NCI-H146 treated with DMSO at 0.1 percent for 48 hours (cell line): Measurements from ENCODE around the gene ZNF577.
A peak's percentile ranks its signal among the peaks of the same experiment; 100 is the strongest.
"Not testable (repeated sequence)": the region's sequence is repeated elsewhere in the genome, so short reads cannot be mapped to it uniquely, and the experiment has no call there.

Experiments used
- DNase-seq: peaks from one replicate; lab custom pipeline; 2025; ENCODE audit not compliant: unreplicated experiment; lab: John Stamatoyannopoulos, UW

The ZNF577 gene

DNA sequence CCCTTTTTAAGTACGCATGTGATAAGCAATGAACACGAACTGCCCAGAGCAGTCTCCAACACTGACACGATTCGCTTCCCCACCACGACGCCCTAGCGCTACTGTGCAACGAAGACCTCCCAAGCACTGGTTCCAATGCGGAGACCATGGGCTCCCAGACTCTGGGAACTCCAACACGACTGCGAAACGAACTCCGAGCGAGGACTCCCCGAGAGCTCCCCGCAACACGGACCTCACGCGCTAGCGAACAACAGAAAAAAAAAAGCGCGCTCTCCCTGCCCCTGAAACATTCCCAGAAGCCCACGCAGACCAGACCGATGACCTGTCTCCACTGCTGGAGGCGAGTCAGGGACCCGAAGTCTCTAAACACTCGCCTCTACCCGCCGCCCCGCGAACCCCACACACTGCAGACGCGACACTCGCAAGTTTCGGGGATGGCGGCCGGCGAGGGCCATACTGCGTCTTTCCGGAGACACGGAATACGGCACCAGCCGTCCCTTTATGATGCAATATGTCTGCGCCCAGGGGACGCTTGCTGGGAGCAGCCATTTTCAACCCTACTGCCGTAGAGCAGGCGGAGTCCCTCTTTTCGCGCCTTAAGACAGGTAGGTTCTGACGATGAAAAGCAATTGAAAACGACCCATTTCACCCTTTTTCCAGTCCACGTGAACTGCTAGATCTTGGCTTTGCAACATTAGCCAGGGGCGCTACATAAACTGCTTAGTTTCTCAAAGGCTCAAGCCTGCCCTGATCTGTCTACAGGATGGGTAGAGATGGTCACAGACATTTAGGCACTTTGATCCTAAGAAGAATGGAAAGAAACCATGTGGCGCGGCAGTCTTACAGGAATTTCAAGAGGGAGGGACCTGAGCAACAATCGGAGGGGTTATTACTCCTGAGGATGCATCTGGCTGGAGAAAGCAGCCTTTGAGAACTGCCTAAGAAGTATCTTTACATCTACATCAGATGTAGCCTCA is at the start of gene ZNF577:
Gene ZNF577 (minus strand): TSS at position 430 of the 977 bp plus-strand sequence. CDS start 7,569 bp downstream, outside the sequence.
- DNase-seq: no peak

DNA sequence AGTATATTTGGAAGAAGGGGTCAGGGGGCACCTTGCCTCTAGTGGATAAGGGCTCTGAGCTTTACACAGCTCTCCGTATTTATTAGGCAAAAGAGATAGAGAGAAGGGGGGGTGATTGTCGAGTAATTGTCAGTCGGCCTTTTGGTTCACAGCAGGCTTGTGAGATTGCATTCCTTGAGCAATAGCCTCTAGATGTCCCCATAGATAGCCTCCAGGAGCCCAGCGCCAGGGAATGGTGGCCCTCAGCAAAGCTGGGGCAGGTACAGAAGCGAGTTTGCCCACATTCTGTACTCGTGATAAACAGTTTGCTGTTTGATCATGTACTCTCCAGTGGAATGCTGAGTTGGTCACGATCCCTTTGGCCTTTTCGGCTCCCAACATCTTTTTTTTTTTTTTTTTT is 44.2 kb upstream of the ZNF577 start:
- no peak for DNase-seq

DNA sequence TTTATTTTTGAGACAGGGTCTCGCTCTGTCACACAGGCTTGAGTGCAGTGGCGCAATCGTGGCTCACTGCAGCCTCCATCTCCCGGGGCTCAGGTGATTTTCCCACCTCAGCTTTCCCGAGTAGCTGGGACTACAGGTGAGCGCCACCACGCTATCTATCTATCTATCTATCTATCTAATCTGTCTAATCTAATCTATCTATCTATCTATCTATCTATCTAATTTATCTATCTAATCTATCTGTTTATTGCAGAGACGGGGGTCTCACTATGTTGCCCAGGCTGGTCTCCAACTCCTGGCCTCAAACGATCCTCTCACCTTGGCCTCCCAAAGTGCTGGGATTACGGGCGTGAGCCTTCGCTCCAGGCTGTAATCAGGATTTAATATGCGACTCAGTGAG is 40.1 kb upstream of the ZNF577 start:
- no peak for DNase-seq

DNA sequence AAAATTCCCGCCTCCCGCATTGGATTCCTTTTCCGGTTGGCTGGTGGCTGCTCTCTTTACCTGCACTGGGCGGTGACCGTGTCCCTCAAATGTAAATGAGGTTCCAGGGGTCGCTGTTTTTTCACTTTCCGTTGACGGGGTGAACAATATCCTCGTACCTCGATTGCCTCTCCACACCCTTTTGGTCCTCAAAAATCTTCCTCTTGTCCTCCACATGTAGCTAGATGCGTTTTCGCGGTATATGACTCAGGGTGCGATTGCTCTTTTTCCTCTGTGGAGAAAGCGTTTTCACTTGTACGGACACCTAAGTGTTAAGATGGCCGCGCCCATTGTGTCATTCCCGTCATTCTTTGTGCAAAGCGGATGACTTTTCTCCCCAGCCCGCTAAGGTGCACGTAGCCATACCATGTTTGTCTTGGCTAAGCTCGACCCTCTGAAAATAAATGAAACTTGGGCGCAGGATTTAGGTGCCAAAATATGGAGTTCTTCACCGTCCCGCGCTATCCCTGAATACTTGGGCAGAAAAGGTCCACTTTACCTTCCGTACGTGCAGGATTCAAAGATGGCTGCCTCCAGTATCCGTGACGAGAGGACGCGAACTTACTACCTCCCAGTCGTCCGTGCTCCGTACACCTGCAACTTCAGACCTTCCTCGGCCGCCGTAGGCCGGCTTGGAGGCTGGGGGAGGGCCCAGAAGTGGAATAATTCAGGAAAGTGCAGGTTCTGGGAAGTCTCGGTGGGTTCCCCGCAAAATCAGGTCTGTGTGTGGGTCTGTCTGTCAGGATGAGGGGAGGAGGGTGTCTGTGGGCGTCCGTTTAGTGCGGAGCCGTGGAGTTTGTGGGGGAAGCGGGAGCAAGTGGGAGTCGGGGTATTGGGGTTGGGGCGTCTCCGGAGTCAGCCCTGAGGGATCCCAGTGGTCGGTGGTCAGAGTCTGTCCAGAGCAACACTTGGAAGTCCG is 39.3 kb upstream of the ZNF577 start, which contains the start of gene ZNF613:
Gene ZNF613 (plus strand): TSS at position 689 of the 958 bp plus-strand sequence. CDS start 8,749 bp downstream, outside the sequence.
- peak; percentile 96 for DNase-seq

DNA sequence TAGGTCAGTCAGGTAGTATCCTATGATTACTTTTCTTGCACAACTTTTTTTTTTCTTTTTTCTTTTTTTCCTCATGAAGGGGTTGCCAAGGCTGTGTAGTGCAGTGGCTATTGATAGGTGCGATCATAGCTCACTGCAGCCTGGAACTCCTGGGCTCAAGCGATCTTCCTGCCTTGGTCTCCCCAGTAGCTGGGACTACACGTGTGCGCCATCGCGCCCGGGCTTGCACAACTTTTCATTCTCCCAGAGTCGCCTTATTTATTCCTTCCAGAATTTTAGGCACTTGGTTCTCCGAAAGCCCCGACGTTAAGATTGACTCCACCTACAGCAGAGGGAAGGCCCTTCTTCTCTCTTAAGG is 38.7 kb upstream of the ZNF577 start:
- no peak for DNase-seq

DNA sequence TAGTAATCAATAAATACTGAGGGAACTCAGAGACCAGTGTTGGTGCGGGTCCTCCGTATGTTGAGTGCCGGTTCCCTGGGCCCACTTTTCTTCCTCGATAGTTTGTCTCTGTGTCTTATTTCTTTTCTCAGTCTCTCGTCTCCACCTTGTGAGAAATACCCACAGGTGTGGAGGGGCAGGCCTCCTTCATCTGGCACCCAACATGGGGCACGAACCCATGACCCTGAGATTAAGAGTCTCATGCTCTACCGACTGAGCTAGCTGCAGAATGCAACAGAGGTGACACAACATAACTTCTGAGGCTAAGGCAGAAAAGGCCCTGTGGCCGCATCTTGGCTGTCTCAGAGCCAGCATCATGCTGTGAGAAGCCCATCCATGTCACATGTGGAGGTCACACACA is 34.2 kb upstream of the ZNF577 start:
- DNase-seq: no peak

DNA sequence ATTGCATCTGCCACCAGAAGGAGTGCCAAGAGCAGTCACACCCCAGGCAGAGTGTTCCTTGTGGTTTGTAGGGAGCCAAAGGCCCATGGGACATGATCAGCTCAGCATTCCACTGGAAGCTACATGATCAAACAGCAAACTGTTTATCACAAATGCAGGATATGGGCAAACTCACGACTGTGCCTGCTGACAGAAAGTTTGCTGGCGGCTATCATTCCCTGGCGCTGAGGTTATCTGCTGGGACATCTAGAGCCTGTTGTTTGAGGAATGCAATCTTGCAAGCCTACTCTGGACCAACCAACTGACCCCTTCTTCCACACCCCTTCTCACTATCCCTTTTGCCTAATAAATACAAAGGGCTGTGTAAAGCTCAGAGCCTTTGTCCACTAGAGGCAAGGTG is 31.9 kb upstream of the ZNF577 start:
- no peak for DNase-seq

DNA sequence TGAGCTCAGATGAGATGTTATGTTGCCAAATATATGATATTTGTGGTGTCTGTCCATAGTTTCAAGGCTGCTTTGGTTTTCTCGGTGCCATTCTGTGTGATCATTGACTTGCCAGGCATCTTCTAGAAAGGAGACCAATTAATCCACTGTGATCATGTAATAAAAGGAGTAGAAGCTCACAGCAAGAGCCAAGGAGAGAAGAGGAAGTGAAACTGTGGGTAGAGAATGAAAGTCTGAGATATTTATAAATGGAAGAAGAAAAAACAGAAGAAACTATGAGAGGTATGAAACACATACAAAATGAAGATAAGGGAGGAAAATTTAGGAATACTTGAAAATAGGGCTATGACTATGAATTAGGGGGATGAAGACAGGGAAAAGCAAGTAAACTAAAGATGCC is 28.4 kb upstream of the ZNF577 start:
- DNase-seq: no peak

DNA sequence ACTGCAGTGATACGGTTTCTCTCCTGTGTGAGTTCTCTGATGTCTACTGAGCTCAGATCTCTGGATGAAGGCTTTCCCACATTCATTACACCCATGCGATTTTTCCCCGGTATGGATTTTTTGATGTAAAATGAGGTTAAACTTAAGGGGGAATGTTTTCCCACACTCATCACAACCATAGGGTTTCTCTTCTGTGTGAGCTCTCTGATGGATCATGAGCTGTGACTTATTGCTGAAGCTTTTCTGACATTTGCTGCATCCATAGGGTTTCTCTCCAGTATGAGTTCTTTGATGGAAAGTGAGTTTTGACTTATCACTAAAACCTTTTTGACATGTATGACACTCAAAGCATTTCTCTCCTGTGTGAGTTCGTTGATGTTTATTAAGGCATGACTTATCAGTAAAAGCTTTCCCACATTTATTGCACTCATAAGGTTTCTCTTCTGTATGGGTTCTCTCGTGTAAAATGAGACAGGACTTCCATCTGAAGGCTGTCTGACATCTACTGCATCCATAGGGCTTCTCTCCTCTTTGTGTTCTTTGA is 27.6 kb upstream of the ZNF577 start:
- DNase-seq: no peak

DNA sequence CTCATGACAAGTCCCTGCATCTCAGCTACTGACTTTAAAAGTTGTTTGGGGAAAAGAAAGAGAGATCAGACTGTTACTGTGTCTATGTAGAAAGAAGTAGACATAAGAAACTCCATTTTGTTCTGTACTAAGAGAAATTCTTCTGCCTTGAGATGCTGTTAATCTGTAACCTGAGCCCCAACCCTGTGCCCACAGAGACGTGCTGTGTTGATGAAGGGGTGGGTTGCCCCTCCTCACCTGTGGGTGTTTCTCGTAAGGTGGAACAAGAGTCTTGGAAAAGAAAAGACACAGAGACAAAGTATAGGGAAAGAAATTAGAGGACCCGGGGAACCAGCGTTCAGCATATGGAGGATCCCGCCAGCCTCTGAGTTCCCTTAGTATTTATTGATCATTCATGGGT is 20.2 kb upstream of the ZNF577 start:
- not testable (repeated sequence) for DNase-seq

DNA sequence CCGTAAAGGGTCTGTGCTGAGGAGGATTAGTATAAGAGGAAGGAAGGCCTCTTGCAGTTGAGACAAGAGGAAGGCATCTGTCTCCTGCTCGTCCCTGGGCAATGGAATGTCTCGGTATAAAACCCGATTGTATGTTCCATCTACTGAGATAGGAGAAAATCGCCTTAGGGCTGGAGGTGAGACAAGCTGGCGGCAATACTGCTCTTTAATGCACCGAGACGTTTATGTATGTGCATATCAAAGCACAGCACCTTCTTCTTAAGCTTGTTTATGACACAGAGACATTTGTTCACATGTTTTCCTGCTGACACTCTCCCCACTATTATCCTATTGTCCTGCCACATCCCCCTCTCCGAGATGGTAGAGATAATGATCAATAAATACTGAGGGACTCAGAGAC is 18.4 kb upstream of the ZNF577 start:
- DNase-seq: not testable (repeated sequence)

DNA sequence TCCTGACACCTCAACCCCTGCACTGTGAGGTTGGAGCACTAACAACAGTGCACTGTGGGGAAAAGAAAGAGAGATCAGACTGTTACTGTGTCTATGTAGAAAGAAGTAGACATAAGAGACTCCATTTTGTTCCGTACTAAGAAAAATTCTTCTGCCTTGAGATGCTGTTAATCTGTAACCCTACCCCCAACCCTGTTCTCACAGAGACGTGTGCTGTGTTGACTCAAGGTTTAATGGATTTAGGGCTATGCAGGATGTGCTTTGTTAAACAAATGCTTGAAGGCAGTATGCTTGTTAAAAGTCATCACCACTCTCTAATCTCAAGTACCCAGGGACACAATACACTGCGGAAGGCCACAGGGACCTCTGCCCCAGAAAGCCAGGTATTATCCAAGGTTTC is 17.9 kb upstream of the ZNF577 start:
- DNase-seq: not testable (repeated sequence)

DNA sequence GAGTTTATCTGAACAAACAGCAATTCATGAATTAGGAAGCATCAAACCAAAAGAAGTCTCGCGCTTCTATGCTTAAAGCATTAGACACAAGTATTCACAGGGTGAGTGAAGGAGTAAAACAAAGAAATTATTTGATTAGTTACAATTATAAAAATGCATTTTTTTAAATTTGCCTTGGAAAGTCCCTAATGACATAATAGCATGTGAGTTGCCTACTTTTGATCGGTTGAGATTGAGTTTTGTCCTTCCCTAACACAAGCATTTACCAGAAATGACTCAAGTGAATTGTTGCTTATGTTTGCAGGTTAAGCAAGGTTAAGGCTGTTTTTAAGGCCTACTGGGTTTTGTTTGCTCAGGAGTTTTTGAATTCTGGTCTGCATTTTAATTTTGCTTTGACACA is 17.5 kb upstream of the ZNF577 start:
- DNase-seq: no peak

DNA sequence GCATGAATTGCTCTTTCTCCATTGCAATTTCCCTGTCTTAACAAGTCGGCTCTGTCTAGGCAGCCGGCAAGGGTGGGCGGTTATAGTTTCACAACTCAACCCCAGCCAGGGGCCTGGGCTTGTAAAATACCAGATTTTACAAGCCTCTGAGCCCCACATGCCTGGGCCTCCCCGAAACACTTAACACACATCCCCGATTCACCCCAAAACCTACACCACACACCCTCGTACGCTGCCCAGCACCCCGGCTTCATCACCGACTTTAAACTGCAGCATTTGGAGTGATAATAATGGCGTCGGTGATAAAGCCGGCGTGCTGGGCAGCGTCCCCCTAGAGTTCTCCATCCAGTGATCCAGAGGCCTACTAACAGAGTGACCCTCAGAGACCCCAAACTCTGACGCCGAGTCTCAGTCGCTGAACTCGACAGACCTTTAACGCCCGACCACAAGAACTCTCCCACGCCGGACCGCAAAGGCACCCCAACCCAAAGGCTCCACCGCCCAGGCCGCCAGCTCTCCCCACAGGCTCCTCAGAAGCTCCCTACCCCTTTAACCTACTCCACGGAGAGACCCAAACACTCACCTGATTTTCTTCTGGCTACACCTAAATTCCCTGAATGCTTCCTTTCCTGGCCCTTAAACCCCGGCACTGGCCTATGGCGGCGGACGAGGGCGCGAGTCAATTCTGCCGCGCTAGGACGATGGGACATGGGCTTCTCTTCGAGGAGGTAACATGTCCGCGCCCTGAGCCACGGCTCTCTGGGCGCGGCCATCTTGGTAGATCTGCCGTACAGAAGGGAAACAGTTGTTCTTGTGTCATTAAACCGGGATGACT is 16.8 kb upstream of the ZNF577 start, which contains the start of gene ZNF649:
Gene ZNF649 (minus strand): TSS at position 687 of the 835 bp plus-strand sequence. CDS start 4,910 bp downstream, outside the sequence.
- DNase-seq: peak; percentile 67

DNA sequence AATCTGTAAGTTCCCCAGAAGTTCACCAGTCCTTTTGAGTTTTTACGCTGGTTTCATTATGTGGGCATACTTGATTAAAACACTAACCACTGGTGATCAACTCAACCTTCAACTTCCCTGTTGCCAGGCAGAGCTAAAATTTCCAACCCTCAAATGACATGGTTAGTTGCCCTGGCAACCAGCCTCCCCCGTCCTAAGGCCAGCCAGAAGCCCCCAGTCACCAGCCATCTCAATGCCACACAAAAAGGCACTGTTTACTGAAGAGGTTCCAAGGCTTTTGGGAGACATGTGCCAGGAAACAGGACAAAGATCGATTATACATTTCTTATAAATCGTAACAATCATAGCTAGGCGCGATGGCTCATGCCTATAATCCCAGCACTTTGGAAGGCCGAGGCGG is 15.4 kb upstream of the ZNF577 start:
- no peak for DNase-seq

DNA sequence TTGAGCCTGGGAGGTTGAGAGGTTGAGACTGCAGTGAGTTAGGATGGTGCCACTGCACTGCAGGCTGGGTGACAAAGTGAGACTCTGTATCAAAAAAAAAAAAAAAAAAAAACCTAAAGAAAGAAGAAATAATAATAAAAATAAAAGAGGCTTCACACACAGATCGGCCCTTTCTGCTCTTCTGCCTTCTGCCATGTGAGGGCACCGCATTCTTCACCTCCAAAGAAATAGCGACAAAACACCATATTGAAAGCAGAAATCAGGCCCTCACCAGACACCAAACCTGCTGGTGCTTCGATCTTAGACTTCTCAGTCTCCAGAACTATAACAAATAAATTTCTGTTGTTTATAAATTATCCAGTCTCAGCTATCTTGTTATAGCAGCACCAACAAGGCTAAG is 14.1 kb upstream of the ZNF577 start:
- no peak for DNase-seq

DNA sequence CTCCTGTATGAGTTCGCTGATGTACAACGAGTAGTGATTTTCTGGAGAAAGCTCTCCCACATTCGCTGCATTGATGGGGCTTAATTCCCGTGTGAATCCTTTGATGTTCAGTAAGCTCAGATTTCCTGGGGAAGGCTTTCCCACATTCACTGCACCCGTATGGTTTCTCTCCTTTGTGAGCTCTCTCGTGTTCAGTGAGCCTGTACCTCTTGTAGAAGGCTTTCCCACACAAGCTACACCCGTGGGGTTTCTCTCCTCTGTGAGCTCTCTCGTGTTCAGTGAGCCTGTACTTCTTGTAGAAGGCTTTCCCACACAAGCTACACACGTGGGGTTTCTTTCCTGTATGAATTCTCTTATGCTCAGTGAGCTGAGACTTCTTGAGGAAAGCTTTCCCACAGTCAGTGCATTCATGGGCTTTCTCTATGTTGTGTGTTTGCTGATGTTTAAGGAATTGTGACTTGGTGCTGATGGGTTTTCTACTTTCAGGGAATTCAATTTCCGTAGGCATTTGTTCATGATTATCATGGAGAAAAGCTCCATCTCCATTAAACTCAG is 3.5 kb upstream of the ZNF577 start:
- no peak for DNase-seq

DNA sequence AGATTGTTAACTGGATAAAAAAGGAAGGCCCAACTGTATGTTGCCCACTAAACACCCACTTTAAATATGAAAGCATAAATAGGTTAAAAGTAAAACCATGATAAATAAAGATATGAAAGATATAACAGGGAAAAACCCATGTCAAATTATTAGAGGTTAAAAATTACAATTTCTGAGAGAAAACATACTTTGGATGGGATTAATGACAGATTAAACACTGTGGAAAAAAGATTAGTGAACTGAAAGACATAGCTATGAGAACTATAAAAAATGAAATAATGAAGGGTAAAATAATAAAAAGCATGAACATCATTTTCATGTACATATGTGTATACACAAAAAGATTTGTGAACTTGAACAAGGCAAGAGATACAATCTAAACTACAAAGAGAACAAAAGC is 2.2 kb upstream of the ZNF577 start:
- DNase-seq: no peak

DNA sequence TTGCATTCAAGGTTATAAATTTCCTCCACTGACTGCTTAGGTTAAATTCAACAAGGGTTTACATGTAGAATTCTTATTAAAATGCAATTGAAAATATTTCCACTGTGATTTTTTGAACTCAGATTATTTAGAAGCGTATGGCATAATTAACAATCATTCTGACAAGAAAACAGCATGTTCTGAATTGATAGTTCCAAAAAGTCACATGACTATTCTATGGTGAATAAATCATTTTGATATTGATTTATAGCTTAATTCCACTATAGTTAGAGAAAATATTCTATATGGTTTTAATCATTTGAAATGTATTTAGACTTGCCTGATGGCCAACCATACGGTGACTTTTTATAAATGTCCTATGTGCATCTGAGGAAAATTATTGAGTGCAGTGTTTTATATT is 3.0 kb downstream of the ZNF577 start:
- no peak for DNase-seq

DNA sequence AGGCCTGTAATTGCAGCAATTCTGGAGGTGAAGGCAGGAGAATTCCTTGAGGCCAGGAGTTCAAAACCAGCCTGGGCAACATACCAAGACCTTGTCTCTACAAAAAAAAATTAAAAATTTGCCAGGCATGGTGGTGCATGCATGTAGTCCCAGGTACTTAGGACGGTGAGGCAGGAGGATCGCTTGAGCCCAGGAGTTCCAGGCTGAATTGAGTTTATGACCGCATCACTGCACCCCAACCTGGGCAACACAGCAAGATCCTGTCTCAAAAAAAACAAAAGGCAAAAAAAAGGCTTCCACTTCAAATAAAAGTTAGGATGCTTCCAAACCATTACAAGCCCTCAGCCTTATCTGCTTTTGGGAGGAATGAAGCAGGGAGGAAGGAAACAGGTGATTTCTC is 5.2 kb downstream of the ZNF577 start:
- DNase-seq: no peak
